Type B pancreatic cell (in vitro differentiated cells): ENCODE results near the gene DPYSL5. TPM values are rescaled to one million over a fixed set of nuclear protein-coding genes. Genes with fewer than 3 reads are reported as not detected.
"Not testable (repeated sequence)": the region's sequence is repeated elsewhere in the genome, so short reads cannot be mapped to it uniquely, and the experiment has no call there.

Experiments
- DNase-seq: peaks from one replicate; pipeline ENCODE4 v3.0.0; 2021; ENCODE audit warnings: mixed read lengths; ENCODE audit not compliant: unreplicated experiment; ENCODE audit errors: extremely low spot score
- H3K27ac Mint-ChIP-seq: 2 replicates; pipeline ENCODE4 v1.8.0; 2021; ENCODE audit warnings: mild to moderate bottlenecking, mixed read lengths
- H3K27me3 Mint-ChIP-seq: 2 replicates; pipeline ENCODE4 v1.8.0; 2021; ENCODE audit warnings: mixed read lengths
- H3K36me3 Mint-ChIP-seq: 2 replicates; pipeline ENCODE4 v1.8.0; 2021; ENCODE audit warnings: mixed read lengths
- H3K4me1 Mint-ChIP-seq: one replicate; pipeline ENCODE4 v1.8.0; 2021; ENCODE audit warnings: mixed read lengths; ENCODE audit not compliant: unreplicated experiment
- H3K4me3 Mint-ChIP-seq: 2 replicates; pipeline ENCODE4 v1.8.0; 2021; ENCODE audit warnings: mild to moderate bottlenecking, mixed read lengths
- H3K9me3 Mint-ChIP-seq: 2 replicates; pipeline ENCODE4 v1.8.0; 2021; ENCODE audit warnings: mixed read lengths
- CTCF ChIP-seq: fragments of 200-600 bp; sonication (generic); conservative IDR thresholded peaks from 2 replicates; pipeline ENCODE4 v1.5.0; 2021; ENCODE audit warnings: antibody characterized with exemption, mild to moderate bottlenecking
- total RNA-seq: library from RNA; stranded (reverse); gene quantifications from 2 replicates; pipeline ENCODE4 v1.2.1, GENCODE V29; 2021; ENCODE audit warnings: low replicate concordance

Gene DPYSL5
- total RNA-seq, 1 donor from 2014 or later = 51.1 TPM

DNA sequence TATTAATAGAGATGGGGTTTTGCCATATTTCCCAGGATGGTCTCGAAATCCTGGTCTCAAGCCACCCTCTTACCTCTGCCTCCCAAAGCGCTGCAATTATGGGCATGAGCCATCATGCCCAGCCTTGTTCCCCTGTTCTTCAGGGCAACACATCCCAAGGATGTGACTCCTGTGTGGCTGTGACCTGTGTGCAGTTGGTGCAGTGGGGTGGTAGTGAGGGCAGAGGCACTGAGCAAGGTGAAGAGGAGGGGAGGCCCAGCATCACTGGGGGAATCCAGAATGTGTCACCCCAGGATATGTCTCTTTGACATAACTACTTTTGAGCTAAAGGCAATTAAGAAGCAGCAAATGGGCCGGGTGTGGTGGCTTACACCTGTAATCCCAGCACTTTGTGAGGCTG is 38.7 kb upstream of the DPYSL5 start:
- H3K9me3 Mint-ChIP-seq = no peaks in the 10 kb centered on the region
- TF ChIP-seq CTCF = no peak
- peaks cover 8% of the 10 kb centered on the region for H3K27me3 Mint-ChIP-seq
- H3K27ac Mint-ChIP-seq = no peak overlapping the region
- DNase-seq = no peak
- H3K4me3 Mint-ChIP-seq = no peak overlapping the region
- H3K36me3 Mint-ChIP-seq = no peaks in the 10 kb centered on the region
- H3K4me1 Mint-ChIP-seq = peaks cover 6% of the 10 kb centered on the region

DNA sequence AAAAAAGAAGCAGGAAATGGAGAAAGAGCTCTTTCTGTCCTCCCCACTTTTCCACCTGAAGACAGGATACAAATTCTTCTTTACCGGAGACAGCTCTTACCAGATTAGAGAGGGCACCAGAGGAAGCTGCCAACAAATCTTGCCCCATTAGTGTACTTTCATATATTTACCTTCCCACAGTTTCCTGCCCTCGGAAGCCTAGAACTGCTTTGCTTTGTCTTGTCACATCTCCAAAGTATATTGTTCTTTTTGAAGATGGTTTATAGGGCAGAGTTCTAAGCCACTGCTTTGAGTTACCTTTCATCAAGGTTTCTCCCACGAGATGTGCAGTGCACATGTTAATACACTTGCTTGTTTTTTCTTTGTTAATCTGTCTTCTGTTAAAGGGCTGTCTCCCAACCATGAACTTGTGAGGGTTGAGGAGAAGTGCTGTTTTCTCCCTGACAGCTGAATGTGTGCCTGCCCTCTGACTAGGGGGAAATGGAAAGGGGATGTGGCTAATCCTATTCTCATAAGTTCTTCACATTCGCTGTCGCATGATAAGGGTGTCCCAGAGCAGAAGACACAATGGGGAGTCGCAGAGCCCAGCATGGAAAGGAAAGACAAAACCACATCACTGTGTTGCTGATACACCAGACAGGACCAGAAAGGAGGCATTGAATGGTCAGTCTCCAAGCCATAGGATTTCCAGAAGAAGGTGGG is 37.9 kb upstream of the DPYSL5 start:
- peaks cover 6% of the 10 kb centered on the region for H3K4me1 Mint-ChIP-seq
- H3K36me3 Mint-ChIP-seq = no peaks in the 10 kb centered on the region
- no peak overlapping the region for H3K4me3 Mint-ChIP-seq
- peaks cover 8% of the 10 kb centered on the region for H3K27me3 Mint-ChIP-seq
- H3K27ac Mint-ChIP-seq = no peak overlapping the region
- TF ChIP-seq CTCF = no peak
- no peak for DNase-seq
- no peaks in the 10 kb centered on the region for H3K9me3 Mint-ChIP-seq

DNA sequence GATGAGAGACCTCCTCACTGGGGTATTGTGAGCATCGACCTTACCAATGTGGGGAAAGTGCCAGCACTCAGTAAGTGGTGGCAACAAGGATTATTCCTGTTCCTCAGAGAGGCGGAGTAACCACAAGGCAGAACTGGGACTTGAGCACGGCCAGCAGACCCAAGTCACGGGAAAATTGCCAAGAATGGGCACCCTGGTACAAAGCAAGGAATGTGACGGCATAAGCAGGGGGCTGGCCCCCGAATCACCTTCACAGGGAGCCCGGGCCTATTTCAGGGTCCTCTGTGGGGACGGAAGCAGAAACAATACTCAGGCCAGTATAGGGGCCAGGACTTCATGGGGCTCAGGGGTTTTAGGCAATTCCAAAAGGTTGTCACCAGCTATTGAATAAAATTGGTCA is 36.7 kb upstream of the DPYSL5 start:
- DNase-seq = no peak
- H3K27ac Mint-ChIP-seq = no peak overlapping the region
- H3K36me3 Mint-ChIP-seq = no peaks in the 10 kb centered on the region
- H3K9me3 Mint-ChIP-seq = no peaks in the 10 kb centered on the region
- H3K27me3 Mint-ChIP-seq = peaks cover 9% of the 10 kb centered on the region
- peaks cover 6% of the 10 kb centered on the region for H3K4me1 Mint-ChIP-seq
- TF ChIP-seq CTCF = no peak
- H3K4me3 Mint-ChIP-seq = no peak overlapping the region

DNA sequence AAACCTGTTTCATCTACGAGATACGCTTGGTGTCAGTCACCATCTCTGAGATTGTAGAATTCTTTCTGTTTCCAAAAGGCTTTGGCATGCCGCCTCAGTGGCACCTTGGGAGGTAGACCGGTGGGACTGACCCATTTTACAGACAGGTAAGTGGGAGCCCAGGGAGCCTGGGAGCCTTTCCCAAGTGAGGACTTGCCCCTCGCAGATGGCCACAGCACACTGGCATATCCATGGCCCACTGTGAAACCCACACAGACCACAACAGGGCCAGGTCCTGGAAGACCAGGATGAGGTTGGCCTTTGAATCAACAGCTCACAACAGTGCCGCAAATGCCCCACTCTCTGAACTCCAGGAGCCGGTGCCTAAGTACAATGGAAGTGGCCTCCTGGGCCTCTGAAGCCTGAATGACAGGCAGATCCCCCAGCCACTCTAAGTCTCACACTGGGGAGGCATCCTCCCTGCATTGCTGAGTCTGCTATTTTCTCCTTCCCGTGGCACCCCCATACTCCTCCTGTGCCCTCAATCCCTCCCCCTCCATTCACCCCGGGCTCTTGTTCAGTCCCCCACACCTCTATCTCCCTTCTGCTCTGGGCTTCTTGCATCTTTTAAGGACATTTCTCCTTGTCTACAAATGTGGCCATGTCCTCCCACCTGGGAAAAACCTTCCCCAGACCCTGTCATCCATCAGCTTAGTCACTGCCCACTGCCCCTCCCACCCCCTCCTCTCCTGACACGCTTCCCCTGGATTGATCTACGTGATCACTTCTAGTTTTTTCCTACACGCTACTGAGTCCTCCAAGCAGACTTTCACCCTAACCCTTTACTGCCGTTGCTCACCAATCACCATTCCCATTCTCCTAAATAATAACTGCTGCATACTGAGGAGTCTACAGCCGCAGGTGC is 35.9 kb upstream of the DPYSL5 start:
- Mint-ChIP-seq H3K27ac (no peak overlapping the region), H3K36me3 (no peaks in the 10 kb centered on the region), H3K27me3 (peaks cover 15% of the 10 kb centered on the region), H3K4me3 (no peak overlapping the region), H3K9me3 (no peaks in the 10 kb centered on the region), H3K4me1 (peaks cover 6% of the 10 kb centered on the region)
- DNase-seq = no peak
- no peak for TF ChIP-seq CTCF

- Mint-ChIP-seq H3K4me3 (no peak overlapping the region), H3K27ac (no peak overlapping the region), H3K4me1 (peaks cover 6% of the 10 kb centered on the region), H3K36me3 (no peaks in the 10 kb centered on the region), H3K27me3 (peaks cover 17% of the 10 kb centered on the region), H3K9me3 (no peaks in the 10 kb centered on the region)
- DNase-seq = no peak
- TF ChIP-seq CTCF = no peak
Measured at GRCh38 chr2:26812731-26813130, 35.2 kb upstream of the DPYSL5 start.

DNA sequence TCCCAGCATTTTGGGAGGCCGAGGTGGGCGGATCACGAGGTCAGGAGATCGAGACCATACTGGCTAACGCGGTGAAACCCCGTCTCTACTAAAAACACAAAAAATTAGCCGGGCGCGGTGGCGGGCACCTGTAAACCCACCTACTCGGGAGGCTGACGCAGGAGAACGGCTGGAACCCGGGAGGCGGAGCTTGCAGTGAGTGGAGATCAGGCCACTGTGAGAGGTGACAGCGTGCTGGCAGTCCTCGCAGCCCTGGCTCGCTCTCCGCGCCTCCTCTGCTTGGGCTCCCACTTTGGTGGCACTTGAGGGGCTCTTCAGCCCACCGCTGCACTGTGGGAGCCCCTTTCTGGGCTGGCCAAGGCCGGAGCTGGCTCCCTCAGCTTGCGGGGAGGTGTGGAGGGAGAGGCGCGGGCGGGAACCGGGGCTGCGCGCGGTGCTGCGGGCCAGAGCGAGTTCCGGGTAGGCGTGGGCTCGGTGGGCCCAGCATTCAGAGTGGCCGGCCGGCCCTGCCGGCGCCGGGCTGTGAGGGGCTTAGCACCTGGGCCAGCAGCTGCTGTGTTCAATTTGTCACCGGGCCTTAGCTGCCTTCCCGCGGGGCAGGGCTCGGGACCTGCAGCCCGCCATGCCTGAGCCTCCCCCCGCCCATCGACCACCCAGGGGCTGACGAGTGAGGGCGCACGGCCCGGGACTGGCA is 33.7 kb upstream of the DPYSL5 start:
- H3K4me1 Mint-ChIP-seq, DNase-seq, H3K27ac Mint-ChIP-seq, H3K9me3 Mint-ChIP-seq, H3K36me3 Mint-ChIP-seq, H3K4me3 Mint-ChIP-seq: not testable (repeated sequence)
- H3K27me3 Mint-ChIP-seq = peaks cover 27% of the 10 kb centered on the region
